Mucosa of rectum (tissue), 2 donors: ENCODE results near the gene CSTF1.
A peak's percentile ranks its signal among the peaks of the same experiment; 100 is the strongest.
"Not testable (repeated sequence)": the region's sequence is repeated elsewhere in the genome, so short reads cannot be mapped to it uniquely, and the experiment has no call there.

Experiments used
- H3K27ac ChIP-seq, 2 donors: one replicate each; pipeline ENCODE4 v1.7.0; 2013; ENCODE audit warnings: inconsistent platforms in 2 of 2, low read depth in 2 of 2, low read length in 2 of 2
- H3K27me3 ChIP-seq, 2 donors: one replicate each; pipeline ENCODE4 v1.7.0; 2013; ENCODE audit warnings: low read length in 2 of 2; ENCODE audit not compliant: control insufficient read depth in 2 of 2, insufficient read depth in 2 of 2
- H3K36me3 ChIP-seq, 2 donors: one replicate each; pipeline ENCODE4 v1.7.0; 2013; ENCODE audit warnings: low read length in 2 of 2; ENCODE audit not compliant: control insufficient read depth in 2 of 2, insufficient read depth in 2 of 2
- H3K4me1 ChIP-seq, 2 donors: one replicate each; pipeline ENCODE4 v1.7.0; 2013; ENCODE audit warnings: low read length in 2 of 2, mild to moderate bottlenecking in 1 of 2; ENCODE audit not compliant: control insufficient read depth in 2 of 2, insufficient read depth in 2 of 2
- H3K4me3 ChIP-seq, 2 donors: one replicate each; pipeline ENCODE4 v1.7.0; 2013; ENCODE audit warnings: low read length in 2 of 2
- H3K9ac ChIP-seq, 2 donors: one replicate each; pipeline ENCODE4 v1.7.0; 2013; ENCODE audit warnings: low read length in 2 of 2, low read depth in 1 of 2, mild to moderate bottlenecking in 1 of 2
- H3K9me3 ChIP-seq, 2 donors: one replicate each; pipeline ENCODE4 v1.7.0; 2013; ENCODE audit warnings: low read length in 2 of 2; ENCODE audit not compliant: control insufficient read depth in 2 of 2
- donor health status: healthy.
- donor health status: Normal muscosa, but diverticular disease.

The CSTF1 gene

GRCh38 chr20:56395166-56395565, 2.7 kb downstream of the CSTF1 start:
- Histone ChIP-seq H3K9ac (no peak overlapping the region), H3K4me1 (peaks cover 17 to 18% of the 10 kb centered on the region in 2 donors), H3K9me3 (no peaks in the 10 kb centered on the region), H3K27me3 (no peaks in the 10 kb centered on the region), H3K27ac (no peak overlapping the region), H3K4me3 (no peak overlapping the region), H3K36me3 (peaks cover 43 to 49% of the 10 kb centered on the region in 2 donors)

- no peaks in the 10 kb centered on the region for H3K4me1 ChIP-seq
- no peak overlapping the region for H3K4me3 ChIP-seq
- H3K36me3 ChIP-seq, result peaks cover 65 to 75% of the 10 kb centered on the region in 2 donors
- H3K9me3 ChIP-seq, result no peaks in the 10 kb centered on the region
- H3K27me3 ChIP-seq, result no peaks in the 10 kb centered on the region
- no peak overlapping the region for H3K27ac ChIP-seq
- no peak overlapping the region for H3K9ac ChIP-seq
These were observed 7.7 kb downstream of the CSTF1 start for GRCh38 chr20:56400001-56400640.

GRCh38 chr20:56403465-56403864, 11.0 kb downstream of the CSTF1 start:
- Histone ChIP-seq H3K9ac (no peak overlapping the region), H3K4me3 (no peak overlapping the region), H3K9me3 (no peaks in the 10 kb centered on the region), H3K36me3 (peaks cover 52 to 72% of the 10 kb centered on the region in 2 donors), H3K27ac (no peak overlapping the region), H3K27me3 (no peaks in the 10 kb centered on the region), H3K4me1 (no peaks in the 10 kb centered on the region)

- not testable (repeated sequence) for H3K9me3 ChIP-seq, H3K27ac ChIP-seq, H3K4me1 ChIP-seq, H3K4me3 ChIP-seq, H3K9ac ChIP-seq, H3K27me3 ChIP-seq
- H3K36me3 ChIP-seq, result peaks cover 39 to 54% of the 10 kb centered on the region in 2 donors
These were observed 12.9 kb downstream of the CSTF1 start for GRCh38 chr20:56405356-56405755.

- H3K36me3 ChIP-seq, result peaks cover 32 to 44% of the 10 kb centered on the region in 2 donors
- no peak overlapping the region for H3K4me3 ChIP-seq
- H3K4me1 ChIP-seq, result no peaks in the 10 kb centered on the region
- H3K9me3 ChIP-seq, result no peaks in the 10 kb centered on the region
- no peaks in the 10 kb centered on the region for H3K27me3 ChIP-seq
- H3K27ac ChIP-seq, result no peak overlapping the region
- H3K9ac ChIP-seq, result no peak overlapping the region
These were observed 14.5 kb downstream of the CSTF1 start for GRCh38 chr20:56406910-56407309.

GRCh38 chr20:56409521-56409920, 17.1 kb downstream of the CSTF1 start:
- Histone ChIP-seq H3K4me3 (no peak overlapping the region), H3K9ac (no peak overlapping the region), H3K27me3 (no peaks in the 10 kb centered on the region), H3K36me3 (peaks cover 18 to 29% of the 10 kb centered on the region in 2 donors), H3K27ac (no peak overlapping the region), H3K4me1 (no peaks in the 10 kb centered on the region), H3K9me3 (no peaks in the 10 kb centered on the region)

- no peaks in the 10 kb centered on the region for H3K4me1 ChIP-seq
- no peak overlapping the region for H3K9ac ChIP-seq
- H3K4me3 ChIP-seq, result no peak overlapping the region
- peaks cover 18 to 29% of the 10 kb centered on the region in 2 donors for H3K36me3 ChIP-seq
- H3K27me3 ChIP-seq, result no peaks in the 10 kb centered on the region
- H3K27ac ChIP-seq, result no peak overlapping the region
- no peaks in the 10 kb centered on the region for H3K9me3 ChIP-seq
These were observed 17.5 kb downstream of the CSTF1 start for GRCh38 chr20:56409956-56410355.

- peaks cover 9 to 16% of the 10 kb centered on the region in 2 donors for H3K36me3 ChIP-seq
- not testable (repeated sequence) for H3K9ac ChIP-seq, H3K9me3 ChIP-seq, H3K27me3 ChIP-seq, H3K4me1 ChIP-seq
- peak overlapping the region in 1 of 2 donors; percentile 68 for H3K4me3 ChIP-seq
- peak overlapping the region; percentile 20 to 72 for H3K27ac ChIP-seq
These were observed 18.8 kb downstream of the CSTF1 start for GRCh38 chr20:56411287-56411686.

- Histone ChIP-seq H3K4me3 (peak within 1 kb of the TSS; percentile 28 to 68), H3K9ac (peak within 1 kb of the TSS; percentile 0 to 42), H3K36me3 (peaks cover 9 to 11% of the 10 kb centered on the region in 2 donors), H3K27me3 (no peaks in the 10 kb centered on the region), H3K9me3 (no peaks in the 10 kb centered on the region), H3K27ac (peak within 1 kb of the TSS; percentile 20 to 72), H3K4me1 (no peaks in the 10 kb centered on the region)
These were observed 19.5 kb downstream of the CSTF1 start, which contains the start of gene CASS4 for GRCh38 chr20:56411759-56412472. TSS of gene CASS4 (plus strand) at chr20:56412260. CDS start at chr20:56412459, 199 bp downstream.

GRCh38 chr20:56412473-56412790, 20.0 kb downstream of the CSTF1 start:
- H3K9ac ChIP-seq, result peak overlapping the region; percentile 0 to 42
- no peaks in the 10 kb centered on the region for H3K9me3 ChIP-seq
- H3K27me3 ChIP-seq, result no peaks in the 10 kb centered on the region
- H3K4me3 ChIP-seq, result peak overlapping the region; percentile 28 to 68
- peaks cover 0 to 1% of the 10 kb centered on the region in 2 donors for H3K4me1 ChIP-seq
- peaks cover 4 to 6% of the 10 kb centered on the region in 2 donors for H3K36me3 ChIP-seq
- peak overlapping the region; percentile 20 to 72 for H3K27ac ChIP-seq
